Loucy (cell line): ENCODE results near the gene ASTN2.

Experiments used
- H2AFZ ChIP-seq: fragments of 200-600 bp; sonication (generic); 2 replicates; pipeline ENCODE4 v1.6.0; 2016; ENCODE audit warnings: antibody characterized with exemption, mild to moderate bottlenecking, low read length, moderate library complexity
- H3F3A ChIP-seq: fragments of 200-600 bp; 2 replicates; pipeline ENCODE4 v1.6.0; 2016; ENCODE audit warnings: antibody characterized with exemption, low read depth, mild to moderate bottlenecking
- H3K27me3 ChIP-seq: fragments of 200-600 bp; sonication (generic); 2 replicates; pipeline ENCODE4 v1.6.1; 2014; ENCODE audit warnings: low read length, mild to moderate bottlenecking; ENCODE audit not compliant: insufficient read depth, poor library complexity, severe bottlenecking
- H3K36me3 ChIP-seq: fragments of 200-600 bp; sonication (generic); 2 replicates; pipeline ENCODE4 v1.6.1; 2016; ENCODE audit warnings: low read length; ENCODE audit not compliant: insufficient read depth
- H3K4me1 ChIP-seq: fragments of 200-600 bp; sonication (generic); 2 replicates; pipeline ENCODE4 v1.5.1; 2014; ENCODE audit warnings: low read length, mild to moderate bottlenecking; ENCODE audit not compliant: insufficient read depth, poor library complexity, severe bottlenecking
- H3K4me2 ChIP-seq: fragments of 200-600 bp; sonication (generic); 2 replicates; pipeline ENCODE4 v1.6.0; 2014; ENCODE audit warnings: antibody characterized with exemption, low read length, low read depth, mild to moderate bottlenecking; ENCODE audit not compliant: poor library complexity, severe bottlenecking
- H3K4me3 ChIP-seq: fragments of 200-600 bp; sonication (generic); 2 replicates; pipeline ENCODE4 v1.5.1; 2014; ENCODE audit warnings: low read length, mild to moderate bottlenecking, mixed read lengths; ENCODE audit not compliant: poor library complexity, severe bottlenecking
- H3K79me2 ChIP-seq: fragments of 200-600 bp; sonication (generic); 2 replicates; pipeline ENCODE4 v1.6.1; 2014; ENCODE audit warnings: low read length; ENCODE audit not compliant: insufficient read depth
- H3K9ac ChIP-seq: fragments of 200-600 bp; sonication (generic); 2 replicates; pipeline ENCODE4 v1.6.0; 2014; ENCODE audit warnings: mild to moderate bottlenecking, low read depth, low read length, moderate library complexity; ENCODE audit not compliant: poor library complexity, severe bottlenecking
- H3K9me2 ChIP-seq: fragments of 200-600 bp; sonication (generic); replicated peaks from 2 replicates; pipeline ENCODE4 v1.6.1; 2016; ENCODE audit warnings: low read depth, low read length, mixed read lengths
- H3K9me3 ChIP-seq: fragments of 200-600 bp; sonication (generic); 2 replicates; pipeline ENCODE4 v1.6.1; 2014; ENCODE audit warnings: mild to moderate bottlenecking, antibody characterized with exemption, low read length, low read depth; ENCODE audit not compliant: insufficient read depth
- H4K20me1 ChIP-seq: fragments of 200-600 bp; sonication (generic); 2 replicates; pipeline ENCODE4 v1.6.0; 2014; ENCODE audit warnings: antibody characterized with exemption, low read length, mild to moderate bottlenecking; ENCODE audit not compliant: insufficient read depth, poor library complexity, severe bottlenecking
- EZH2phosphoT487 ChIP-seq: fragments of 200-600 bp; IDR thresholded peaks from 2 replicates; pipeline ENCODE4 v1.6.1; 2018; ENCODE audit warnings: antibody characterized with exemption, mild to moderate bottlenecking, moderate library complexity, borderline replicate concordance
- TF ChIP-seq, protein P1 (sequence below): fragments of 200-600 bp; sonication (generic); conservative IDR thresholded peaks from 2 replicates; pipeline ENCODE4 v1.5.1; 2014; ENCODE audit warnings: mild to moderate bottlenecking, antibody characterized with exemption, low read length

ASTN2 gene

DNA sequence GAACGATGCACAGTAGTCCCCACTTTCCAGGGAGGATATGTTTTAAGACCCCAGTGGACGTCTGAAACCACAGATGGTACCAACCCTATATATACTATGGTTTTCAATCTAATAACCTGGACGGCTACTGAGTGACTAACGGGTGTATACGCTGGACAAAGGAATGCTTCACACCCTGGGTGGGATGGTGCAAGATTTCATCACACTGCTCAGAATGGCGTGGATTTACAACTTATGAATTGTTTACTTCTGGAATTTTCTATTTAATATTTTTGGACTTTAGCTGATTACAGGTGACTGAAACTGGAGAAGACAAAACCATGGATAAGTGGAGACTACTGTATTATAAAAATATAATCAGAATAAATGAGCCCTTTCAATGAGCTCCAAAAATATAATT is 875.3 kb downstream of the ASTN2 start:
- Histone ChIP-seq H3K79me2 (no peaks in the 10 kb centered on the region), H3K4me1 (no peaks in the 10 kb centered on the region), H2AFZ (no peak overlapping the region), H4K20me1 (no peaks in the 10 kb centered on the region), H3F3A (no peaks in the 10 kb centered on the region), H3K4me2 (no peak overlapping the region), H3K9me3 (no peaks in the 10 kb centered on the region; the same call in 1 of the 2 replicates), H3K27me3 (no peaks in the 10 kb centered on the region), H3K4me3 (no peak overlapping the region), H3K9me2 (no peaks in the 10 kb centered on the region), H3K36me3 (no peaks in the 10 kb centered on the region), H3K9ac (no peak overlapping the region)
- TF ChIP-seq EZH2phosphoT487, result no peak
- TF ChIP-seq, protein P1, sequence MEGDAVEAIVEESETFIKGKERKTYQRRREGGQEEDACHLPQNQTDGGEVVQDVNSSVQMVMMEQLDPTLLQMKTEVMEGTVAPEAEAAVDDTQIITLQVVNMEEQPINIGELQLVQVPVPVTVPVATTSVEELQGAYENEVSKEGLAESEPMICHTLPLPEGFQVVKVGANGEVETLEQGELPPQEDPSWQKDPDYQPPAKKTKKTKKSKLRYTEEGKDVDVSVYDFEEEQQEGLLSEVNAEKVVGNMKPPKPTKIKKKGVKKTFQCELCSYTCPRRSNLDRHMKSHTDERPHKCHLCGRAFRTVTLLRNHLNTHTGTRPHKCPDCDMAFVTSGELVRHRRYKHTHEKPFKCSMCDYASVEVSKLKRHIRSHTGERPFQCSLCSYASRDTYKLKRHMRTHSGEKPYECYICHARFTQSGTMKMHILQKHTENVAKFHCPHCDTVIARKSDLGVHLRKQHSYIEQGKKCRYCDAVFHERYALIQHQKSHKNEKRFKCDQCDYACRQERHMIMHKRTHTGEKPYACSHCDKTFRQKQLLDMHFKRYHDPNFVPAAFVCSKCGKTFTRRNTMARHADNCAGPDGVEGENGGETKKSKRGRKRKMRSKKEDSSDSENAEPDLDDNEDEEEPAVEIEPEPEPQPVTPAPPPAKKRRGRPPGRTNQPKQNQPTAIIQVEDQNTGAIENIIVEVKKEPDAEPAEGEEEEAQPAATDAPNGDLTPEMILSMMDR, result no peak

DNA sequence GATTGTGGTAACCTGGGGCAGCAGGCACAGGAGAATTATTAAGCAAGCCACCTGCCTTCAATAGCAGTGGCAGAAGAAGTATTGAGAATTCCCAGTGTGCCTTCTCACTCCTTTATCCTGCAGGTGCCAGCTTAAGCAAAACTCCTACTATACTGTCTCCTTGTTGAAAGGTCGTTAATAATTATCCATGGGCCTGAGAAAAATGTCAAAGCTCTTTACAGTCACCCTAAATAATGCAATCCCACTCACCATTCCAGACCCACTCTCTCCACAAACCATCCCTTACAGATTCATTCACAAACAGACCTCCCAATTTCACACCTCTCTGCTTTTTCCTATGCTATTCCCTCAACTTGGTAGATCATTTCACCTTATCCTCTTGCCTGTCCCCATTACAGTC is 889.2 kb downstream of the ASTN2 start:
- H3K4me2 ChIP-seq, result no peak overlapping the region
- H4K20me1 ChIP-seq, result no peaks in the 10 kb centered on the region
- no peak for TF ChIP-seq EZH2phosphoT487
- TF ChIP-seq, protein P1, result no peak
- H3K4me1 ChIP-seq, result no peaks in the 10 kb centered on the region
- no peak overlapping the region for H2AFZ ChIP-seq
- no peak overlapping the region for H3K9ac ChIP-seq
- no peaks in the 10 kb centered on the region for H3K79me2 ChIP-seq
- no peak overlapping the region for H3K4me3 ChIP-seq
- H3F3A ChIP-seq, result no peaks in the 10 kb centered on the region
- H3K27me3 ChIP-seq, result no peaks in the 10 kb centered on the region
- H3K9me2 ChIP-seq, result no peaks in the 10 kb centered on the region
- H3K9me3 ChIP-seq, result no peaks in the 10 kb centered on the region; the same call in 1 of the 2 replicates
- H3K36me3 ChIP-seq, result no peaks in the 10 kb centered on the region

DNA sequence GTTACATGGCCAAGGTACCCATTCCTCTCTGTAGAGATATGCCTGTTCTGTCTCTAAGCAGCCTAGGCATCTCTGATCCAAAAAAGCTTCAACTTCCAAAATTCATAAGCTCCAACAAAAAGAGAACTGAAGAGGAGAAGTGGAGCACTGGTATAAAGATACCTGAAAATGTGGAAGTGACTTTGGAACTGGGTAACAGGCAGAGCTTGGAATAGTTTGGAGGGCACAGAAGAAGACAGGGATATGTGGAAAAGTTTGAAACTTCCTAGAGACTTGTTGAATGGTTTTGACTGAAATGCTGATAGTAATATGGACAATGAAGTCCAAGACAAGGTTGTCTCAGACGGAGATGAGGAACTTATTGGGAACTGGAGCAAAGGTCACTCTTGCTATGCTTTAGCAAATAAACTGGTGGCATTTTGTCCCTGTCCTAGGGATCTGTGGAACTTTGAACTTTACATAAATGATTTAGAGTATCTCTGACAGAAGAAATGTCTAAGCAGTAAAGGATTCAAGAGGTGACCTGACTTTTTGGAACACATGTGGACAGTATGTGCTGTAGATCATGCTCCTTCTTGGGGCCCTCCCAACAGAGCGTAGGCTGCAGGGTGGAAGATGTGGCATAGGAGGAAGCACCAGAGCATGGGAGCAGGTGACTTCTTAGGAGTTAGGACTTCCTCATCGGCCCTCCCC is 889.9 kb downstream of the ASTN2 start:
- Histone ChIP-seq H3F3A (no peaks in the 10 kb centered on the region), H3K9me3 (no peaks in the 10 kb centered on the region; the same call in 1 of the 2 replicates), H4K20me1 (no peaks in the 10 kb centered on the region), H3K9me2 (no peaks in the 10 kb centered on the region), H3K36me3 (no peaks in the 10 kb centered on the region), H3K4me3 (no peak overlapping the region), H3K79me2 (no peaks in the 10 kb centered on the region), H3K27me3 (no peaks in the 10 kb centered on the region), H2AFZ (no peak overlapping the region), H3K9ac (no peak overlapping the region), H3K4me1 (no peaks in the 10 kb centered on the region), H3K4me2 (no peak overlapping the region)
- no peak for TF ChIP-seq EZH2phosphoT487
- TF ChIP-seq, protein P1, result no peak
